Myocyte (in vitro differentiated cells): ENCODE results near the gene SLN. TPM values are rescaled to one million over a fixed set of nuclear protein-coding genes. Genes with fewer than 3 reads are reported as not detected.

Source experiments
- DNase-seq: peaks from one replicate; pipeline ENCODE4 v3.0.0-alpha.2; 2012; ENCODE audit warnings: low read depth
- total RNA-seq: library from RNA; depleted of rRNA; stranded (reverse); fragments of >200 nt; gene quantifications from 2 replicates; pipeline ENCODE4 v1.2.3, GENCODE V29; 2014

The SLN gene
- total RNA-seq, 1 donor from 2014 or later: 84.1 TPM

DNA sequence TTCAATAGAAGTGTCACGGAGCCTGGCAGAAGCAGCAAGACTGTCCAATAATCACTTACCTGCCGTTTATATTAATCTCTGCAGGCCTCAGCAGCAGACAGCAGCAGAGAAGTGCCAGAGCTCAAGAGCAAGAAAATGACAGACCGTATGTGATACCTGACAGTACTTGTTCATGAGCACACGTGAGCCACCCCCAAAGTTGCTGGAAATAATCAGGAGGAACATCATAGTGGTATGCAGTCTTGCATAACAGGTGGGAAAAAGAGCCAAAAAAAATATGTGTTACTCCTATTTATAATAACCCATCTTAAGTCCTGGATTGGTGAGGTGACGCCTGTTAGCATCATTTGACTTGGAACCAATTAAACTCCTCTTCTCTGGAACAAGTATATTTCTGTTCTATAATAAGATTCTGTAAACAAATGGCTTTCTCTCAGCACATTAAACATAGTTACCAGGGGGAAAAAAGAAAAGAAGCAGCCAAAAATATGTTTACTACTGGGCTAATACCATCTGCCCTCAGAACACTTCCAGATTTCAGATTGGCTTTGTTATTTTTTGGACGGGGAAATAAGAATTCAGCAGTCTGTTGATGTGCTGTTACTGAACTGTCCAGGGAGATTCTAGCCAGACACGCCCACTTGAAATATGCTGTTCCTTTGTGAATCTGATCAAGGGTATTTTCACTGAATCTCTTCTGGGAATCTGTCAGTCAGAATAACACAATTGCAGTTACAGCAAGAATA lies 7.9 kb upstream of the SLN start:
- DNase-seq: peak; percentile 41

DNA sequence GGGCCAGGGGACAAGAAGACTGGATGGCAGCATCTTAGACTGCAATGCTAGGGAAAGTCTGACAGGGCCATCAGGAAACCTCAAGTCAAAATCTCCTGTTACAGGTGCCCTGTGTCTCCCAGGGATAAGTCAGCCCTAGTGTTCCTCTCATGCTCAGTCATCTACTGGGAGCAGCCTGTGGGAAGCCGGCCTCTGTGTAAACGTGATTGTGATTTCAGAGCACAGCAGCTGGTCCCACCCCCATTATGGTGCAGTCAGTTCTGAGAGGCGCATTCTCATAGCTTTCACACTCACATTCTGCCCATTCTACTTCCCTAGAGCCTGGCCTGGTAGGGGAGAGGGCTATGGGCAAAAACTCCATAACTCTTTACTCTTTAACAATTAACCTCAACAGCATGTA lies 7.2 kb upstream of the SLN start:
- DNase-seq: no peak

DNA sequence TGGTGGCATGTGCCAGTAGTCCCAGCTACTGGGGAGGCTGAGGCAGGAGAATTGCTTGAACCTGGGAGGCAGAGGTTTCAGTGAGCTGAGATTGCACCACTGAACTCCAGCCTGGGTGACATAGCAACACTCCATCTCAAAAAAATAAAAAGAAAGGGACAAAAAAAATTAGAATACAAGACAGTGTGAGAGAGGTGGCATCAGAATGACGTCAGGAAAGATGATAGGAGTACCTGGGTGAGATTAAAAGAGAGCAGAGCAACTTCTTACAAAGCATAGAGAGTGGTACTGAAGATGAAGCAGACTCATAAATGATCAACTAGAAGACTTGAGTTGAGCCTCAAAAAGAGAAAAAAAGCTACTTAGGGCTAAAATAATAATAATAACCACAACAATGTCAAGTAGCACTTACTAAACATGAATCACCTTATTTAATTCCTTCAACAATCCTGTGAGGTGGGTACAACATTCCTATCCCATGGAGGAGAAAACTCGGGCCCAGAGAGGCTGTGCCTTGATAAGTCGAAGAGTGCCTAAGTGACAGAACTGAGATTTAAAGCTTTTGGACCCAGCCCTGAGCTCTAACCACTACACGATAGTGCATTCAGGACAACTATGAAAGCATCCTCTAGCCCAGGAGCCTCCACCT lies 5.2 kb upstream of the SLN start:
- no peak for DNase-seq

DNA sequence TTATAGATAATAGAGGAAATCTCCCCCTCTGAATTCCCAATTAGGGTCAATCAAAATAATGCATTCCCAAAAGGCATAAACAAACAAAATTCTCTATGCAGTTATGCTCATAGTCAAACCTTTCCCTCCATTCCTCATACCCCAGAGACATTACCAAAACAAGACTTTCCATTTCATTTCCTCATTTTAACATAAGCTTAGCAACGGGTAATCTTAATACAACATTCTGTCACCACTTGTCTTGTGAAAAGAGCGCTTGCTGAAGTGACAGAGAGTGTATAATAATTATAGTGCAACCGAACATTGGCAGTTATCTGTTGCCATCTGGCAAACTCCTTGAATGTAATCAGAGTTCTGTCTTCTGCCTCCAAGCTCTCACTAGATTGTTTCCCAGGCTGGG lies 1.2 kb upstream of the SLN start:
- DNase-seq: no peak

DNA sequence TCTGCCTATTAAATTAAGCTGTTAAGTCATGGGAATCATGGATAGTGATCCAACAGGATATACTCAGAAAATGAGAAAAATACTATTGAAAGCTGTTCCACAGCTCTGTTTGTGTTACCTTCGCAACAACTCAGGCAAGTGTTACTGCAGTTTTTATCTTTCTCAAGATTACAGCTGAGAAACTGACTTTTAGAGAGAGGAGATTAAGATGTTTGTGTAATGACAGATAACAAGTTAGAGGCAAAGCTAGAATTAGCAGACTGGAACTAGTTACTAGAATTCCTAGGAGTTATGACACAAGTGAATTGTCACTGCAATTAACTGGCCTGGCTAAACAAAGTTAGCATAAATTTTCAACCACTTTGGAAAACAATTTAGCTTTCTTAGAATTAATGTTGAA lies 1.6 kb downstream of the SLN start:
- no peak for DNase-seq

DNA sequence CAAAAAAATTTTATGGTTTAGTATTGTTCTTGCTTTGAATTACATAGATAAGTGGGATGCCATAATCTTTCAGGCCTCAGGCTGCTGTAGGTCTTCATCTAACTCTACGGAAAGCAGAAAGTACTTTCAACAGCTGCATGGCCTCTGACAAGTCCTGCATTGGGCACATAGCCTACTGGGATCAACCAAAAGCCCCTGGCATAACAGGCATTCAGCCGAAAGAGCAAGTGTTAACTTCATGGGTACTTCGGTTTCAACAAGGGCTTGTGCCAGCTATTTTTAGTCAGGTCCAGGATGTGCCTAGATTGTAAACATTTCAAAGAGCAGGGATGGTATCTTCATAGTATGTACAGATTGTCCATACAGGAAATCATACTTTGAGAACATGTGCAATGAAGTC lies 3.1 kb downstream of the SLN start:
- DNase-seq: peak; percentile 90

DNA sequence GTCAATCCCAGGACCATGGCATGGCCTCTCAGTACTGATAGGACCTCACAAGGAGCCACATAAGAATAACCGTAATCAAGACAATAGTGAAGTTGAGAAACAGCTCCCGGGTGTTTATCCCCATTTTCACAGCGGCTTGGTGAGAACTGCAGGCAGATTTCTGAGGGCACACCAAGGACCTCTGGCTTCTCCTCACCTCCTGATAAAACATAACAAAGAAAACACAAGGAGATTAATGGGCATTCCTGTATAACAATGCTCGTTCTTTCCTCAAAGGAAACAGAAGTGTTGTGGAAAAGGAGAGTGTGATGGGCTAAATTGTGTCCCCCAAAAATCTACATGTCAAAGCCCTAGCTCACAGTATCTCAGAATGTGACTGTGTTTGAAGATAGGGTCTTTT lies 4.0 kb downstream of the SLN start:
- no peak for DNase-seq

DNA sequence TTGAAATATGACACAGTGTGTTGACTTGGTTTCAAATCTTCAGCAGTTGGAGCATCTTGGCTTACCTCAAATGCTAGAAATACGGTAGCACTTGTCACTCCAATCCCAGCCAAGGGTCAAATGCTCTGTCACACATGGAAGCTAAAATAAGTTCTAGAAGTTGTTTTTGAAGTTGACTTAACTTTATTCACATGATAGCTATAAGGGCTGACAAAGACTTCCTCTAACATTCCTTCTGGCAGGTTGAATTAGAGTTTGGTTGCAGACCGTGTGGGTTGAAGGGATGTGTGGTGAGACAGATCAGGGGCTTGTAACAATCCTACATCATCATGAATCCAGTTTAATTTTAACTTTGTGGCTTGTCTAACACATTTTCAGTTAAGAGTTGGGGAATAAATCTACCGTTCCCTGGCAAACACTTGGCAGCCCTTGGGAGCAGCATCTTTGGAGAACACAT lies 4.6 kb downstream of the SLN start:
- DNase-seq: peak; percentile 90

DNA sequence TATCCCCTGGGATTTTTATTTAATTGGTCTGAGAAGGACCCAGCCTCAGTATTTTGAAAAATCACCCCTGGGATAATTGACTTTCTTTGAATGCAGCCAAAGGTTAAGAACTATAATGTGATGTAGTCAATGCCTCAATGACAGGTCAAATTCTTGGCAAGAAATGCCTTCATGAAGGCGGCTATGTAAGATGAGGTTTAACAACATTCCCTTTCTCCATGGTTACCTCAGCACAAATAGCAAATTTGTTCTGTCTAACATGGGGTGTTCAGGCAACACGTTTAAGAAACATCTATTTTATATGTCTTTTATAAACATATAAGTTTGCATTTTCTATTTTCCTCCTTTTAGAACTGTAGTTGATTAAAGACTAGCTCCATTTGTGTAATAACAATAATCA lies 5.3 kb downstream of the SLN start:
- no peak for DNase-seq

DNA sequence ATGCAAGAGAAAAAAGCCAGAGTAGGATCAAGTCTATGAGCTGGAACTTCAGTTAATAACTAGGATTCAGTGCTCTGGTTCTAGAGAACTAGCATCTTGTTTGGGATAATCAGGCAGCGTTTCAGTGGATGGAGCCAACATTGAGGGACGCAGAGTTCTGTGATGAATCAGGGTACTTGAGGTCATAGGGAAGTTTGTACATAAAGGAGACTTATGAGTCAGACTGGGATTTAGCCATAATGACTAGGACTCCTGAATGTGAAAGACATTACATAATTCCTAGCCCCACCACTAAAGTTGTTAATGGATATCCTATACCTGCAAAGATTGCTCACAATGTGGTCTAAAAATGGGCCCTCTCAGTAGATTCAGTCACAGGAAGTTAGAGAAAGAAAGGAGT lies 6.8 kb downstream of the SLN start:
- DNase-seq: peak; percentile 61

DNA sequence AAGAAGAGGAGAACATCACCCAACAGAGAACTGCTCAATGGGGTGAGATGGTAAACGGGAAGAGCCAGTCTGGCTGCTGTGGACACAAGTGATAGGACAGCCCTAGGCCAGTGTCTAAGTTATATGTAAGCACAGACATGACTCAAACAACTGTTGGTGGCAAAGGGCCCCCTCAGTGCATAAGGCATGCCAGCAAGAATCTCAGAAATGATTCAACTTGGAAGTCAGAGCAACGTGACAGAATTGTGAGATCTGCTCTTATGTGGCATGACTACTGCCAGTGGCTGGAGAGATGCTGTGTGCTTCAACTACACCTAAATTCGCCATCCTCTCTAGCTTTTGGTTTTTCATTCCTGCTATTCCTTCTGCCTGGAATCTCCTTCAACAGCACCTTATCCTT lies 7.4 kb downstream of the SLN start:
- DNase-seq: no peak

DNA sequence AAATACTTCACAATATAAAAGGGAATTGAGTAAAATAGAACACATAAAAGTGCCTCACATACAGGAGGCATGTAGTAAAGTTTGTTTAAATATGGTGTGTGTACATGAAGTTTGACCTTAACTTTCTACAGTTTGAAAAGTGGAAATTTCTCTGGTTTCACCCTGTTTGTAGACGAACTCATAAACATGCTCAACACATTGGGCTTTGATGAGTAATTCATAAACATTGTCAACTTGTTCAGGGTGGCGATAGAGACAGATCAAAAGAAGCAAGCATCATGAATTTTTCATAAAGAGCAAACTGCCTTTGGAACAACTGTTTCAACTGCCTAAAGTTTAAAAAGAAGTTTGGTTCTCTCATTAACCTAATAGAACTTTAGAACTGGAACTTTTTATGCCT lies 9.1 kb downstream of the SLN start:
- no peak for DNase-seq

DNA sequence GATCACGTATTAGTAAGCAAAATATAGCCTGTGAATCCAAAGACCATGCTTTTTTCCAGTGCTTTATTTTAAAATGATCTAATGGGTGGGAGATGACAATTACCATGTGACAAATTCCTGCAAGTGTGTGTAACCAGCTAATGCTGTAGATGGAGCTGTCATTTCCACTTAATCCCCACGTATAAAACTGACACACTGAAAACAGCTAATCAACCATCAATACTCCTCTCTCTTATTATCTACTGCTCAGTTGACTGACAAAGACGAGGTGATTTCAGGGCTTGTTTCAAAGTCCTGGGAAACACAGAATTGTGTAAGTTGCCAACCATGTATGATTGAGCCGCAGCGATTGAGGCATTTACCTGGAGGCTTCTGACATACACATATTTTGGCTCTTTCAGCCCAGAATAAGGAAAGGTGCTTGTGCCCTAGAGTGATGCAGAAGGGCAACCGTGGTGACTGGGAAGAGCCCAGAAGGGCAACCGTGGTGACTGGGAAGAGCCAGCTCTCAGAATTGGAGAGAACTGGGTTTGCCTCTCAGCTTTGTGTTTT lies 9.7 kb downstream of the SLN start:
- DNase-seq: no peak

DNA sequence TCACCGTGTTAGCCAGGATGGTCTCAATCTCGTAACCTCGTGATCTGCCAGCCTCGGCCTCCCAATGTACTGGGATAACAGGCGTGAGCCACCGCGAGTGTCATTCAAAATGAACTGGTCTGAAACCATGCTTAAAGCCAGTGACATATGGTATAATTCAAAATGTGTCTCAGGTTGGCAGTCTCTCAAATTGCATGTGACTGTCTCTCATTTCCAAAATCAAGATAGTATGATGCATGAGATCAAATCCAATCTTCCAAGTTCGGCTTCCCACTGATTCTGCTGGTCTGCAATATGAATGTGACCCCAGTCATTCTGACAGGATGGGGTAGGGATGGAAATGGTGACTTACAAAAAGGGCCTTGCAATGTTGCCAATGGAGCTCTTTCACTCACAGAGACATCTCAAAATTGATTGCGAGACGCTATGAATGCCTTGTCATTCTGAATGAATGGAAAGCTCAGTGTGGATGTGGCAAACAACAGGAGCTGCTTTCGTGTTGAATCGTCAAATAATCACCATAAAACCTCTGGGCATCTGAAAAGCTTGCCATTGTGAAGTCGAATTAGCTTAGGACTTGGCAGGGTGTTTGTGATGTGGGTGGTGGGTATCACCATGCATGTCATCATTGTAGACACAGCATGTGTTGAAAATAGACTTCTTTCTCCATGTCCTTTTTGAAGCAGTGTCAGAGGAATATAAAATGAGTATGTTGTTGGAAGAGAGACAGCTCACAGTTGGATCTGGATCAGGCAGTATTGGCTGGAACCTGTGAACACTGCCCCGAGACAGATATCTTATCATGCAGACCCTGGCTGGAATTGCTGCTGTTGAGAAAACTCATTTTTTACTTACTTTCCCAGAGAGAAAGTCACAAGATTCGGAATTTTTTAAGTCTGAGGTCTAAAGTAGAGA lies 12.2 kb downstream of the SLN start:
- no peak for DNase-seq

DNA sequence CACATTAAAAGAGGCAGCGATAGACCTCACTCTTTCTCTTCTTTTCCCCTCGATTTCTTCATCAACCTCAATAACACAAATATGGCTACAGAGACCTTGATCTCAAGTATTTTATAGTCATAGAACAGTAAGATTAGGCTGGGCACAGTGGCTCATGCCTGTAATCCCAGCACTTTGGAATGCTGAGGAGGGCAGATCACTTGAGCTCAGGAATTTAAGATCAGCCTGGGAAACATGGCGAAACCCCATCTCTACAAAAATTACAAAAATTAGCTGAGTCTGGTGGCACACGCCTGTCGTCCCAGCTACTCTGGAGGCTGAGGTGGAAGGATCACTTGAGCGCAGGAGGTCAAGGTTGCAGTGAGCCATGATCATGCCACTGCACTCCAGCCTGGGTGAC lies 14.6 kb downstream of the SLN start:
- DNase-seq: no peak

DNA sequence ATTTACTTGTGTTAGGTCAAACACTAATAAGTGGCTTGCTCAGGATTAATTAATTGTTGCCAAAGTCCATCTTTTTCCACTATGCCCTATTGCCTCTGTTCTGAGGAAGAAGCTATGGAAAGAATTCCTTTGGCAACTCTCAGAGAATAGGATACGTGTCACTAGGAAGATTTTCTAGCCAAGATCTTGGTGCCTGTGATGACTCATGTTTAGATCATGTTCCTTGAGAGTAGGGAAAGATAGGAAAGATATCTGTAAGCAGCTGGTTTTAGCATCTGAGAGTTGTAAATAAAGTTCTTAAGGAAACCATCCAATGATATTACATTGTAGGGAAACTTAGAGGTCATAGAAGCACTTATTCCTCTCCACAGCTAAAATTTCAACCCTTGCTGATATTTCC lies 15.7 kb downstream of the SLN start:
- DNase-seq: peak; percentile 93

DNA sequence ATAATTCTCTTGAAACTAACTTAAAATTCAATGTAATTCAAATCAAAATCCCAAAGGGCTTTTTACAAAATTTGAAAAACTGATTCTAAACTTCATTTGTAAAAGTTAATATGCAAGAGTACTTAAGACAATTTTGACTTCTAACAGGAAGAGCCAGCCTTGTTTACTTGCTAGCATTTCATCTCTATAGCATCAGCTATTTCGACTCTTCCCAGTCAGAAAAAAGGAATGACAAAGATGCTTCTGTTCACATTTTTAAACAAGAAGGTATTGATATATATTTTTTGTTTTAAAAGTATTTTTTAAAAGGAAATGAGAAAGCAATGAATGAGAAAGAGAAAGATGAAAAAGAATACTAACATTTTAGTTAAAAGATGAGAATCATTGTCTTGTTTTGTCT lies 16.4 kb downstream of the SLN start:
- DNase-seq: no peak

DNA sequence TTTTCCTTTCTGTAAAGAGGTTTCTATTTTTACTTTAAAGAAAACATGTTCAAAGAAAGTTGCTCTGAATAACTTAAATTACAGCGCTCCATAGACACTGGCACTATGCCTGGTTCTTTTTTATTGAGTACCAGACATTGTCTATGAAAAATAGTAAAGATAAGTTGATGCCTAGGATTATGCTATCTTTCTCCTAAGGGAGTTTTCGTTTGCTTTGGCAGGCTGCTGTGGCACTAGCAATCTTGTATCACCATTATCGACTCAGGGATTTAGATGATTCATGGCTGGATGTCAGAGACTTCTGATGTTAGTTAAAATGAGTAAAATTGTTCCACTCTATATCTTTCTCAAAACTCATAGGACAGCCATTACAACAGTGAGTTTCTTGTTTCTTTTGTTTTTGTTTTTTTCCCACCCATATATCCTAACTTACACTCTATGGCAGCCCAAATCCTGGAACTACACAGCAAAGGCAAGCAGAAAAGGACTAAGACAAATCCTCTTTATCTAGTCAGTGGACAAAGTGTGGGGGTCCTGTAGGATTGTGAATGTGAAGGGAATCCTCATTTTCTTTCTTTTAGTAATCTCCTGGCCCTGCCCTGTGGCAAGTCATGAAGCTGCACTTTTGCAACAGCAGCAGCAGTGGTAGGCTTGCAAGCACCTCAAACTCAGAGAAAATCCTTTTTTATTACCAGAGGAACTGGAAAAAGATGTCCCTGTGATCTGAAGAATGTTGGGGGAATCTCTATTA lies 20.7 kb downstream of the SLN start:
- DNase-seq: no peak

DNA sequence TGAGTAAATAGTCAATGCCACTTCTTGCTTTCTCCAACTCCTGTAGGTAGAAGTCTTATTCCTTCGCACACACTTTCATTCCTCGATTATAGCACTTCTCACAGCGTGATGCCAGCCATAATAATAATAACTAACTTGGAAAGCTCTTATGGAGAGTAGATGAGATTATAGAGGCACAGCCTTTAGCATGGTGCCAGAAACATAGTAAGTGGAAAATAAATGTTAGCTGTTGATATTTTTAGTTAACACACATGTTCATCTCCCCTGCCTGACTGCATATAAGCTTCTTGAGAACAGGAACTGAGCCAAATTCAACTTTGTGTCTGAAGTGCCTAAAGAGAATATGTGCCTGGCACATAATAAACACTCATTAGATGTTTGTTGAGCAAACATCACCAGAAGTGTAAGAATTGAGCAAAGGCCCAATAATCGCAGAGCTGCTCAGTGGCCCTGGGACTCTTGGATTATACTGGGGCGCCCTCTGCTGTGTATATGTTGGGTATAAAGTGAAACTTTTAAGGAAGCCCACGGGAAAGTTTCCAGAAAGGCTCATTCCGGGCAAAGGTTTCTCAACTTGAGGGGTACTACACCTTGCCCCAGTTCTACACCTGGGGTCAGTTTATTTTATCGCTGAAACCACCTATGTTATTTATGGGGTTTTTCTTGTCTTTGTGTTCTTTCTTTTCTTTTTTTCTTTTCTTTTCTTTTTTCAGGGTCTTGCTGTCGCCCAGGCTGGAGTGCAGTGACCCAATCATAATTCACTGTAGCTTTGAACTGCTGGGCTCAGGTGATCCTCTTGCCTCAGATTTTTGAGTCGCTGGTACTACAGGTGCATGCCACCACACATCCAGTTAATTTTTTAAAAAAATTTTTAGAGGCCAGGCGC lies 22.3 kb downstream of the SLN start:
- DNase-seq: peak; percentile 81

DNA sequence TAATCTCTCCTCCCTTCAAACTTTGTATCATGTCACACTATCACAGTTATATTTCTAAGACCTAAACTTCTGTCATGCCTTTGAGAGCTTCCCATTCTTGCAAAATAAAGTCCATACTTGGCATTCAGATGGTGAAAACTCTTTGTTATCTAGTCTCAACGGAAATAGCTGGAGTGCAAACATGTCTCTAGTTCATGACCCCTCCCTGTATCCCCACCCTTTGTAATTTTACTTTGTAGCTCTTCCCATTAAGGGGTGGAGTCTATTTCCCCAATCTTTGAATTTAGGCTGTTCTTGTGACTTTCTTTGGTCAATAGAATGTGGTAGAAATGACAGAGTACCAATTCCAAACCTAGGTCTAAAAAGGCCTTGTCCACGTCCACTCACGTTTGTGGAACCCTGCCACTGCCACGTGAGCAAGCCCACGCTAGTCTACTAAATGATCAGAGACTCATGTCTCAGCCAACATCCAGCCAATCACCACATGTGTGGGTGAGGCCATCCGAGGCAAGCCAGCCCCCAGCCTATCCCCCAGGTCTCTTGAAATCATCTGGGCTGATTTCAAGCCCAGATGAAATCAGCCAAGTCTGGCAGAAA lies 23.4 kb downstream of the SLN start:
- DNase-seq: no peak
